BE2C (cell line): ENCODE measurements around the gene OVOL3.

Experiments used
- DNase-seq: peaks from one replicate; pipeline ENCODE4 v3.0.0-alpha.2; 2020
- H3K27me3 ChIP-seq: fragments of 250-450 bp; sonication (Bioruptor Pico); 2 replicates; pipeline ENCODE4 v1.5.1; 2020; ENCODE audit warnings: mild to moderate bottlenecking
- H3K36me3 ChIP-seq: fragments of 250-450 bp; sonication (Bioruptor Pico); 2 replicates; pipeline ENCODE4 v1.5.1; 2020; ENCODE audit warnings: mild to moderate bottlenecking
- H3K4me1 ChIP-seq: fragments of 250-450 bp; sonication (Bioruptor Pico); 2 replicates; pipeline ENCODE4 v1.5.1; 2020
- H3K4me3 ChIP-seq: 2 replicates; pipeline ENCODE4 v1.5.1; 2011; ENCODE audit warnings: low read depth, low read length
- H3K9me3 ChIP-seq: fragments of 250-450 bp; sonication (Bioruptor Pico); 2 replicates; pipeline ENCODE4 v1.5.1; 2020
- CTCF ChIP-seq: IDR thresholded peaks from 2 replicates; pipeline ENCODE4 v1.5.1; 2012; ENCODE audit warnings: mild to moderate bottlenecking, low read depth, low read length

The OVOL3 gene

GRCh38 chr19:36073121-36073876 lies 37.6 kb upstream of the OVOL3 start:
- H3K27me3 ChIP-seq = no peaks in the 10 kb centered on the region
- H3K36me3 ChIP-seq = peaks cover 16% of the 10 kb centered on the region
- no peak for TF ChIP-seq CTCF
- DNase-seq = no peak
- peaks cover 10% of the 10 kb centered on the region for H3K4me1 ChIP-seq
- H3K9me3 ChIP-seq = no peaks in the 10 kb centered on the region
- H3K4me3 ChIP-seq = no peak overlapping the region

GRCh38 chr19:36079389-36079945 lies 31.5 kb upstream of the OVOL3 start:
- no peaks in the 10 kb centered on the region for H3K27me3 ChIP-seq
- TF ChIP-seq CTCF = no peak
- peaks cover 40% of the 10 kb centered on the region for H3K36me3 ChIP-seq
- no peaks in the 10 kb centered on the region for H3K4me1 ChIP-seq
- DNase-seq = no peak
- no peak overlapping the region for H3K4me3 ChIP-seq
- no peaks in the 10 kb centered on the region for H3K9me3 ChIP-seq

- DNase-seq = no peak
- no peak overlapping the region for H3K4me3 ChIP-seq
- H3K36me3 ChIP-seq = peaks cover 45% of the 10 kb centered on the region
- H3K9me3 ChIP-seq = no peaks in the 10 kb centered on the region
- TF ChIP-seq CTCF = no peak
- no peaks in the 10 kb centered on the region for H3K4me1 ChIP-seq
- H3K27me3 ChIP-seq = no peaks in the 10 kb centered on the region
Observed at GRCh38 chr19:36081385-36081784, 29.6 kb upstream of the OVOL3 start.

- peaks cover 50% of the 10 kb centered on the region for H3K36me3 ChIP-seq
- H3K4me1 ChIP-seq = no peaks in the 10 kb centered on the region
- H3K27me3 ChIP-seq = no peaks in the 10 kb centered on the region
- H3K4me3 ChIP-seq = no peak overlapping the region
- no peak for TF ChIP-seq CTCF
- DNase-seq = no peak
- no peaks in the 10 kb centered on the region for H3K9me3 ChIP-seq
Observed at GRCh38 chr19:36081894-36082293, 29.0 kb upstream of the OVOL3 start.

GRCh38 chr19:36082916-36083315 lies 28.0 kb upstream of the OVOL3 start:
- H3K4me3 ChIP-seq = no peak overlapping the region
- H3K36me3 ChIP-seq = peaks cover 56% of the 10 kb centered on the region
- DNase-seq = no peak
- H3K4me1 ChIP-seq = no peaks in the 10 kb centered on the region
- TF ChIP-seq CTCF = no peak
- H3K27me3 ChIP-seq = no peaks in the 10 kb centered on the region
- no peaks in the 10 kb centered on the region for H3K9me3 ChIP-seq

GRCh38 chr19:36084231-36085009 lies 26.5 kb upstream of the OVOL3 start:
- H3K36me3 ChIP-seq = peaks cover 64% of the 10 kb centered on the region
- no peaks in the 10 kb centered on the region for H3K4me1 ChIP-seq
- H3K27me3 ChIP-seq = no peaks in the 10 kb centered on the region
- no peak for DNase-seq
- H3K9me3 ChIP-seq = no peaks in the 10 kb centered on the region
- H3K4me3 ChIP-seq = no peak overlapping the region
- no peak for TF ChIP-seq CTCF
